ENCODE measurements around the gene ZNF512B.
A peak's percentile ranks its signal among the peaks of the same experiment; 100 is the strongest.

ZNF512B gene

GRCh38 chr20:63942969-63943807 lies 26.5 kb downstream of the ZNF512B start:
- Mint-ChIP-seq H3K4me3 (no peak overlapping the region), H3K36me3 (ENCODE audit: low read depth) (peaks cover 94% of the 10 kb centered on the region), H3K4me1 (ENCODE audit: low read depth) (peaks cover 61% of the 10 kb centered on the region), H3K27me3 (no peaks in the 10 kb centered on the region), H3K9me3 (no peaks in the 10 kb centered on the region), H3K27ac (no peak overlapping the region)
- intact Hi-C loops (cut with micrococcal nuclease): loop anchor here (1.0 kb wide), 1 partner anchor 12 kb away; no protein-coding TSS in a partner anchor

DNA sequence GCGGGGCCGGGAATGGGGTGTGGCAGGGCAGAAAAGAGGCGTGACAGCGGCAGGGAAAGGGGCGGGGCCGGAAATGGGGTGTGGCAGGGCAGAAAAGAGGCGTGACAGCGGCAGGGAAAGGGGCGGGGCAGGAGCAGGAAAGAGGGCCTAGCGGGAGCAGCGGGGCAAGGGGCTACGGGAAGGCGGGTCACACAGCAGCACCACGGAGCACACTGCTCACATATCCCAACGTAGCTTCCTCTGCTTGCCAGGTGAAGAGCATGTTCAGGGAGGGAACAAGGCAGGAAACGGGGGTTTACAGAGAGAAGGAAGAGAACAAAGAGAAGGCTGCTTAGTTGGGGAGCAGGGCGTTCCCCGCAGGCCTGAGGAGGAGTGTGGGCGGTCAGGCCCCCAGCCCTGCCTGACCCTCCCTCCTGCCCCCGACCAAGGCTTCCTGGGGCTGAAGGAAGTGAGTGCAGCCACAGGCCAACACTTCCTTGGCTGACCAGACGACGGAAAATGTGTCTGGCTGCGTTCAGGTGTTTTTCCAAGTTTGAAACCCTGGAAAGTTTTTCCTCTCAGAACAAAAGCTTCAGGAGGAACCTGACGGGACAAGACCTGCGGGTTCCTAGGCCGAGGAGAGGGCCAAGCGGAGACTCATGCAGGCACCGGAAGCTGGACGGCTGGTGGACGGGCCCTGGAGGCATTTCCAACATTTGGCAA lies 27.3 kb downstream of the ZNF512B start:
- Mint-ChIP-seq H3K9me3 (no peaks in the 10 kb centered on the region), H3K36me3 (ENCODE audit: low read depth) (peaks cover 94% of the 10 kb centered on the region), H3K27ac (peak overlapping the region; percentile 61), H3K4me3 (peak overlapping the region; percentile 51), H3K4me1 (ENCODE audit: low read depth) (peaks cover 53% of the 10 kb centered on the region), H3K27me3 (no peaks in the 10 kb centered on the region)
- intact Hi-C loops (cut with micrococcal nuclease): loop anchor here (1.0 kb wide), 1 partner anchor 13 kb away; no protein-coding TSS in a partner anchor

DNA sequence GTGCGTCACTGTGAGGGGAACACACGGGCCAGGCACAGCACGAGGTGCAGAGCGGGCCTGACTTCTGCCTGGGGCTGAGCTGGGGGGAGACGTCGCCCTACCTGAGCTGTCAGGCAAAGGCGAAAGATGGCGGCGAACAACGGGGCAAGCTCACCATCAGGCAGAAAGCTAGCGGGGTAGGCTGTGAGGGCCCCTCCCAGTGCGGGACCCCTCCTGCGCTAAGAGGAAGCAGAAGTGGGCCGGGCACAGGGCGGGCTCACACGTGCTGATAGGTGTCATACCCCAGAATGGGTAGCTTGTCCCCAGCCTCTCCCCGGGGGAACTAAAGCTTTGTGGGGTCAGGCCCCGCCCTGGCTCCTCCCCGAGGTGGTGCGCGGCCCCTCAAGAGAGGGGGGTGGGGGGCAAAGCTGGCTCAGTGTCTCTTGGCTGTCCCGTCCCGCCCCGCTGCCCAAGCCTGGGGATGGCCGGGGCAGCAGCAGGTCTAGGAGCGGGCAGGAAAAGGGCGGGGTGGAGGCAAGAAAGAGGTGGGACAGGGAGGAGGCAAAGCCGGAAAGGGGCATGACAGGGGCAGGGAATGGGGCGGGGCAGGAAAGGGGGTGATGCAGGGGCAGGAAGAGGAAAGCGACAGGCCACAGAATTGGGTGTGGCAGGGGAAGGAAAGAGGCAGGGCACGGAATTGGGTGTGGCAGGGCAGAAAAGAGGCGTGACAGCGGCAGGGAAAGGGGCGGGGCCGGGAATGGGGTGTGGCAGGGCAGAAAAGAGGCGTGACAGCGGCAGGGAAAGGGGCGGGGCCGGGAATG lies 28.2 kb downstream of the ZNF512B start:
- peak overlapping the region; percentile 61 for H3K27ac Mint-ChIP-seq
- peaks cover 94% of the 10 kb centered on the region for H3K36me3 Mint-ChIP-seq (ENCODE audit: low read depth)
- H3K4me3 Mint-ChIP-seq: no peak overlapping the region
- H3K9me3 Mint-ChIP-seq: no peaks in the 10 kb centered on the region
- H3K27me3 Mint-ChIP-seq: no peaks in the 10 kb centered on the region
- H3K4me1 Mint-ChIP-seq (ENCODE audit: low read depth): peaks cover 46% of the 10 kb centered on the region
- intact Hi-C loops (cut with micrococcal nuclease): loop anchor here (1.0 kb wide), 1 partner anchor 14 kb away; no protein-coding TSS in a partner anchor

DNA sequence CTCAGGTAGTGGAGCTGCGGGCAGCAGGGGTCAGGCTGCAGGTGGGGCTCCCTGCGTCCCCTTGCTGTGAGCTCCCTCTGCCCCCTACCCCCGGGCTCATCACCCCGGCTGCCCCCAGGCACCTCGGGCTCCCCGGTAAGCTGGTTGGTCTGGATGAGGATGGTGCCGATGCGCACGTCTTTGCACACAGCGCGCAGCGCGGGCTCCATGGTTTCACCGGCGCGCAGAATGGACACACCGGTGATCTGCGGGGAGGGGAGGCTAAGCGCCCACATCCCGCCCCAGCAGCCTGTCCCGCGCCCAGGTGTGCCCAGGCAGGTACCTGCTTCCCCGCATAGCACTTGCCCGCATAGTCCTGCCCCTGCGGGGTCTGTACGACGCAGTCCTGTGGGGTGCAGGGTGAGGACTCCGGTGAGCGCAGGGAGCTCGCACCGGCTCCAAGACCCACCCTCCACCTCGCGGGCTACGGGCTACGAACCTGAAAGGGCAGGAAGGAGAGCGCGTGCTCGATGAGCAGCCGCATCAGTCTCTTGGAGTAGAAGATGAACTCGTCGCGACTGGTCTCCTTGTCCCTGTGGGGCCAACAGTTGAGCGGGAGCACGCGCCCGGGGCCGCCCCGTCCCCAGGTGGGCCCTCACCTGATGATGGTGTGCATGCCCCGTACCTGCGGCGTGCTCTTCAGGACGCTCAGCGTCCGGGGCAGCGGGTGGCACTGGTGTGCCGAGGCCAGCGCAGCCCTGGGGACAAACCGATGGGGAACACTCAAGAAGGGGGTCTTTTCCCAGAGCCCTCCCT lies 29.1 kb downstream of the ZNF512B start:
- H3K4me1 Mint-ChIP-seq (ENCODE audit: low read depth): peaks cover 51% of the 10 kb centered on the region
- peaks cover 94% of the 10 kb centered on the region for H3K36me3 Mint-ChIP-seq (ENCODE audit: low read depth)
- no peak overlapping the region for H3K4me3 Mint-ChIP-seq
- H3K27ac Mint-ChIP-seq: peak overlapping the region; percentile 61
- intact Hi-C loops (cut with micrococcal nuclease): no loop called here
- no peaks in the 10 kb centered on the region for H3K9me3 Mint-ChIP-seq
- H3K27me3 Mint-ChIP-seq: no peaks in the 10 kb centered on the region

- intact Hi-C loops (cut with micrococcal nuclease): no loop called here
- Mint-ChIP-seq H3K9me3 (no peaks in the 10 kb centered on the region), H3K27me3 (no peaks in the 10 kb centered on the region), H3K27ac (no peak overlapping the region), H3K4me1 (ENCODE audit: low read depth) (peaks cover 53% of the 10 kb centered on the region), H3K4me3 (no peak overlapping the region), H3K36me3 (ENCODE audit: low read depth) (peaks cover 94% of the 10 kb centered on the region)
These were observed 29.7 kb downstream of the ZNF512B start for GRCh38 chr20:63940071-63940471.

DNA sequence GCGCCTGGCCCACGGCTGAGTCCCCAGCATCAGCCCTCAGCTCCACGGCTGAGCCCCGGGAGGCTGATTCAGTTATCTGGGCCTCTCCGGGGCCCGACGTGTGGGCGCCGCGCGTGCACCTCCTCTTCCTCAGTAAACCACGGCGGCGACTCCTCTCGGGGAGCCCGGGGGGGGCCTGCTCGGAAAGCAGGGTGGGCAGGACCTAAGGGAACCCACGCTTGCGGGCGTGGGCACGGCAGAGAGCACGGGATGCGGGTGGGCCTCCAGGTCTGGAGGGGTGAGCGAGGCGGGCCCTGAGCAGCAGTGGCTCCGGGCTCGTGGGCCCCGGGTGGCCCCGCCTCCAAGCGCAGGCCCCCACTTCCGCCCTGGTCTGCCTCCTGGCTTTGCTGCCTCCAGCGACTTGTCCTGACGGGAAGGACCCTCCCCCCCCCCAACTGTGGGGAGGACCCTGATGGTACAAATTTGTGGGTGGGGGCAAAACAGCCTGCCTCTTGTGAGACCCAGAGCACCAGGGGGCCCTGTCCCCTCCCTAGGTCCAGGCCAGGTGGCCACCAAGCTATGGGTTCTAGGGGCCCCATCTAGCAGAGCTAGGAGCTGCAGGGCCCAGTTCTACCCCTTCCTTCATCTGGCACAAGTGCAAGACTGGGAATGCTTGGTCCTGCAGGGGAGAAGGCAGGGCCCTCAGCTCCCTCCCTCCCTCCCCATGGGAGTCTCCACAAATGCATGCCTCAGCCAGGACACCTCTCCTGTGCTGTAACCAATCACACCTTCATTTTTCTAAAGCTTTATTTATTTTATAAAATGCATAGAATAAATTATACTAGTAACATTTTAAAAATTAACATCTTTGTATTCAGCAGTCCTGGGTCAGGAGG lies 30.4 kb downstream of the ZNF512B start:
- Mint-ChIP-seq H3K4me3 (no peak overlapping the region), H3K9me3 (no peaks in the 10 kb centered on the region), H3K36me3 (ENCODE audit: low read depth) (peaks cover 94% of the 10 kb centered on the region), H3K27me3 (no peaks in the 10 kb centered on the region), H3K27ac (no peak overlapping the region), H3K4me1 (ENCODE audit: low read depth) (peaks cover 61% of the 10 kb centered on the region)
- intact Hi-C loops (cut with micrococcal nuclease): no loop called here

DNA sequence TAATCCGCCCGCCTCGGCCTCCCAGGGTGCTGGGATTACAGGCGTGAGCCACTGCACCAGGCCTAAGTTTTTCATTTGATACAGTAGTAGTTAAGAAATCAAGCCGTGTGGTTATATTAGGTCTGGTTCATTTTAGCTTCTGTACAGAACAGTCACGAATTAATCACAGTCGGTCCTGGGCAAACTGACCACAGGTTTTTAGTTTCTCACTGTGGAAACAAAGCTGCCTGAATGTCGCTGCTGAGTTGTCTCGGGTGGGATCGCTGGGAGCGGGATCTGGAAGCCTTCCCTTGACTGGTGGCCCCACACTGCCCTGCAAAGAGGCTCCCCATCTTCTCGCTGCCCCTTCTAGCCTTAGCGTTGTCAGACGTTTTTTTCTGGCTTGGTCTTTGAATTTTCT lies 32.1 kb downstream of the ZNF512B start:
- H3K36me3 Mint-ChIP-seq (ENCODE audit: low read depth): peaks cover 94% of the 10 kb centered on the region
- no peaks in the 10 kb centered on the region for H3K9me3 Mint-ChIP-seq
- H3K4me1 Mint-ChIP-seq (ENCODE audit: low read depth): peaks cover 57% of the 10 kb centered on the region
- intact Hi-C loops (cut with micrococcal nuclease): no loop called here
- H3K4me3 Mint-ChIP-seq: no peak overlapping the region
- H3K27me3 Mint-ChIP-seq: no peaks in the 10 kb centered on the region
- no peak overlapping the region for H3K27ac Mint-ChIP-seq

DNA sequence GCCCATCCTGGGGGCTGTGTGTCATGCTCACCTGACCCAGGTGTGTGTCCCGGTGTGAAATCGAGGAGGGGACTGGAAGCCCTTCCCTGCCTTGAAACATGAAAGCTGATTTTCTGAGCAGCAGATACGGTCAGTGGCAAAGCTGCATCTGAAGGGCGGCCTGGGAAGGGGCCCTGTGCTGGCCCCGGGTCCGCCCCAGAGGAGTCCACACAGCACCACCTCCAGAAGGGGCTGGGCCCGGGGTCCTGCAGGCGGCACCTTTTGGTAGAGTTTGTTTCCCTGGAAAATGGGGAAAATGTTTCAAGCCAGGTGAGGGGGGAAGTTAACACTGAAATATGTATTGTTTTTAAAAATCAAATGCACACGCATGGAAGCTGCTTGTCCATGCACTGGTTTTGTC lies 34.3 kb downstream of the ZNF512B start:
- intact Hi-C loops (cut with micrococcal nuclease): no loop called here
- no peak overlapping the region for H3K4me3 Mint-ChIP-seq
- H3K27ac Mint-ChIP-seq: no peak overlapping the region
- H3K36me3 Mint-ChIP-seq (ENCODE audit: low read depth): peaks cover 94% of the 10 kb centered on the region
- no peaks in the 10 kb centered on the region for H3K27me3 Mint-ChIP-seq
- no peaks in the 10 kb centered on the region for H3K9me3 Mint-ChIP-seq
- H3K4me1 Mint-ChIP-seq (ENCODE audit: low read depth): peaks cover 42% of the 10 kb centered on the region

GRCh38 chr20:63934271-63935068 lies 35.3 kb downstream of the ZNF512B start:
- H3K9me3 Mint-ChIP-seq: no peaks in the 10 kb centered on the region
- H3K27me3 Mint-ChIP-seq: no peaks in the 10 kb centered on the region
- peak overlapping the region; percentile 72 for H3K27ac Mint-ChIP-seq
- H3K36me3 Mint-ChIP-seq (ENCODE audit: low read depth): peaks cover 94% of the 10 kb centered on the region
- intact Hi-C loops (cut with micrococcal nuclease): no loop called here
- peak overlapping the region; percentile 45 for H3K4me3 Mint-ChIP-seq
- H3K4me1 Mint-ChIP-seq (ENCODE audit: low read depth): peaks cover 37% of the 10 kb centered on the region

- Mint-ChIP-seq H3K4me1 (ENCODE audit: low read depth) (peaks cover 32% of the 10 kb centered on the region), H3K36me3 (ENCODE audit: low read depth) (peaks cover 95% of the 10 kb centered on the region), H3K27ac (no peak overlapping the region), H3K4me3 (no peak overlapping the region), H3K9me3 (no peaks in the 10 kb centered on the region), H3K27me3 (no peaks in the 10 kb centered on the region)
- intact Hi-C loops (cut with micrococcal nuclease): no loop called here
These were observed 36.1 kb downstream of the ZNF512B start for GRCh38 chr20:63933646-63934045.

DNA sequence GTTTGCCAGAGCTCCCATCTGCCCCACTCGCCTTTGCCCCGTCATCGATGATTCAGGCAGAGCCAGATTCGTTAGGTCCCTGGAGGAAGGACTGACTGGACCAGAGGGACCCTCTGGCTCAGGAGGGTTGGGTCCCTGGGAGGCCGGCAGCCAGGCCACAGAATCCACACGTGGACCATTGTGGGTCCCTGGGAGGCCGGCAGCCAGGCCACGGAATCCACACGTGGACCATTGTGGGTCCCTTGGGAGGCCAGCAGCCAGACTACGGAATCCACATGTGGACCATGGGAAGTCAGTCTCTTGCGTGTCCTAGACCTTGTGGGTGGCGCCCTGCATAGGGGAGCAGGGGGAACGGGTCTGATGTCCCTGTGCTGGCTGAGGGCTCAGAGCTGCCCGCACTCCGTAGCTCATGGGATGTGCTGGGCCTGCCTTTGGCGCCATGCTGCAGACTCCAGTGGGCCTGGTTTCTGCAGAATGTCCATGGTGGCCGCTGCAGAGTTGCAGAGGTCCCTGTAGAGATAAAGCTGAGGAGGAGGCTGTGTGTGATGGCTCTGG lies 37.0 kb downstream of the ZNF512B start:
- Mint-ChIP-seq H3K27ac (no peak overlapping the region), H3K36me3 (ENCODE audit: low read depth) (peaks cover 100% of the 10 kb centered on the region), H3K9me3 (no peaks in the 10 kb centered on the region), H3K4me1 (ENCODE audit: low read depth) (peaks cover 32% of the 10 kb centered on the region), H3K4me3 (no peak overlapping the region), H3K27me3 (no peaks in the 10 kb centered on the region)
- intact Hi-C loops (cut with micrococcal nuclease): no loop called here

GRCh38 chr20:63931735-63932134 lies 38.0 kb downstream of the ZNF512B start:
- H3K4me3 Mint-ChIP-seq: no peak overlapping the region
- peaks cover 100% of the 10 kb centered on the region for H3K36me3 Mint-ChIP-seq (ENCODE audit: low read depth)
- peaks cover 32% of the 10 kb centered on the region for H3K4me1 Mint-ChIP-seq (ENCODE audit: low read depth)
- H3K9me3 Mint-ChIP-seq: no peaks in the 10 kb centered on the region
- no peaks in the 10 kb centered on the region for H3K27me3 Mint-ChIP-seq
- H3K27ac Mint-ChIP-seq: no peak overlapping the region
- intact Hi-C loops (cut with micrococcal nuclease): no loop called here

Data from dendritic cell treated with granulocyte-macrophage colony-stimulating factor and Interleukin-4, amounts not matched to agents 40 ng/mL and 50 ng/mL, for 4 days (primary cell).